T-helper 1 cell treated with Interleukin-12 subunit alpha and Interleukin-12 subunit beta and Interleukin-4 antibody, amounts not matched to agents 30 ng/mL and 1 ng/mL, for 36 hours (primary cell): ENCODE measurements around the gene ZNF83. TPM values are rescaled to one million over a fixed set of nuclear protein-coding genes. Genes with fewer than 3 reads are reported as not detected.
"Not testable (repeated sequence)": the region's sequence is repeated elsewhere in the genome, so short reads cannot be mapped to it uniquely, and the experiment has no call there.

ENCODE experiments used
- intact Hi-C: fragments of 100-400 bp; cut with micrococcal nuclease; formaldehyde crosslinking; loops from one replicate; pipeline ENCODE4 v1.15.1; 2024
- total RNA-seq: library from RNA; stranded (reverse); gene quantifications from 2 replicates; pipeline ENCODE4 v1.2.3, GENCODE V29; 2022

ZNF83 gene
- total RNA-seq, 1 donor from 2014 or later = 42.6 TPM

GRCh38 chr19:52640916-52641315, 2.8 kb upstream of the ZNF83 start:
- intact Hi-C loops = no loop called here

- intact Hi-C loops = loop anchor here (2.0 to 5.0 kb wide), 5 partner anchors 147 to 882 kb away; partner anchors contain the start of genes ZNF432, ZNF528, ZNF600 and ZNF888
Measured at GRCh38 chr19:52639996-52640395, 1.8 kb upstream of the ZNF83 start.

GRCh38 chr19:52638601-52639000, 446 bp upstream of the ZNF83 start:
- intact Hi-C loops = loop anchor here (1.0 to 5.0 kb wide), 26 partner anchors 37 to 884 kb away; partner anchors contain the start of genes ZNF160, ZNF320, ZNF347 and ZNF432

GRCh38 chr19:52635786-52636570, 2.2 kb downstream of the ZNF83 start:
- intact Hi-C loops = loop anchor here (5.0 kb wide), 2 partner anchors 589 to 886 kb away; partner anchors contain the start of gene ZNF432

- intact Hi-C loops = not testable (repeated sequence)
Measured at GRCh38 chr19:52627441-52627840, 10.7 kb downstream of the ZNF83 start.

GRCh38 chr19:52626915-52627314, 11.2 kb downstream of the ZNF83 start:
- intact Hi-C loops = no loop called here

GRCh38 chr19:52622261-52622660, 15.9 kb downstream of the ZNF83 start:
- intact Hi-C loops = no loop called here

- intact Hi-C loops = no loop called here
Measured at GRCh38 chr19:52621376-52621775, 16.8 kb downstream of the ZNF83 start.

- intact Hi-C loops = no loop called here
Measured at GRCh38 chr19:52613299-52613906, 24.8 kb downstream of the ZNF83 start.

GRCh38 chr19:52603558-52604207, 34.5 kb downstream of the ZNF83 start:
- intact Hi-C loops = loop anchor here (5.0 kb wide), 1 partner anchor 254 kb away; the partner anchor contains the start of gene ZNF468

GRCh38 chr19:52602941-52603340, 35.2 kb downstream of the ZNF83 start:
- intact Hi-C loops = loop anchor here (5.0 kb wide), 1 partner anchor 254 kb away; the partner anchor contains the start of gene ZNF468

- intact Hi-C loops = loop anchor here (1.0 to 5.0 kb wide), 14 partner anchors 32 to 501 kb away; partner anchors contain the start of genes ZNF160, ZNF320, ZNF468 and ZNF528
Measured at GRCh38 chr19:52601974-52602366, 36.2 kb downstream of the ZNF83 start.

GRCh38 chr19:52601025-52601973, 36.9 kb downstream of the ZNF83 start:
- intact Hi-C loops = loop anchor here (1.0 to 5.0 kb wide), 14 partner anchors 31 to 502 kb away; partner anchors contain the start of genes ZNF160, ZNF320, ZNF468 and ZNF528

GRCh38 chr19:52600639-52601024, 37.5 kb downstream of the ZNF83 start:
- intact Hi-C loops = loop anchor here (1.0 to 5.0 kb wide), 14 partner anchors 30 to 503 kb away; partner anchors contain the start of genes ZNF160, ZNF320, ZNF468 and ZNF528

GRCh38 chr19:52599241-52599640, 38.9 kb downstream of the ZNF83 start:
- intact Hi-C loops = no loop called here

GRCh38 chr19:52593441-52593840, 44.7 kb downstream of the ZNF83 start:
- intact Hi-C loops = not testable (repeated sequence)

- intact Hi-C loops = no loop called here
Measured at GRCh38 chr19:52592301-52592700, 45.9 kb downstream of the ZNF83 start.

GRCh38 chr19:52590728-52591127, 47.4 kb downstream of the ZNF83 start:
- intact Hi-C loops = no loop called here

- intact Hi-C loops = no loop called here
Measured at GRCh38 chr19:52585604-52586003, 52.6 kb downstream of the ZNF83 start.

GRCh38 chr19:52584736-52585440, 53.3 kb downstream of the ZNF83 start:
- intact Hi-C loops = no loop called here
